ENCODE measurements around the gene TTLL10. TPM values are rescaled to one million over a fixed set of nuclear protein-coding genes. Genes with fewer than 3 reads are reported as not detected.

Gene TTLL10
- total and polyA plus RNA-seq, 2 of the 4 experiments (the other 2 are of a cell fraction) = not detected

DNA sequence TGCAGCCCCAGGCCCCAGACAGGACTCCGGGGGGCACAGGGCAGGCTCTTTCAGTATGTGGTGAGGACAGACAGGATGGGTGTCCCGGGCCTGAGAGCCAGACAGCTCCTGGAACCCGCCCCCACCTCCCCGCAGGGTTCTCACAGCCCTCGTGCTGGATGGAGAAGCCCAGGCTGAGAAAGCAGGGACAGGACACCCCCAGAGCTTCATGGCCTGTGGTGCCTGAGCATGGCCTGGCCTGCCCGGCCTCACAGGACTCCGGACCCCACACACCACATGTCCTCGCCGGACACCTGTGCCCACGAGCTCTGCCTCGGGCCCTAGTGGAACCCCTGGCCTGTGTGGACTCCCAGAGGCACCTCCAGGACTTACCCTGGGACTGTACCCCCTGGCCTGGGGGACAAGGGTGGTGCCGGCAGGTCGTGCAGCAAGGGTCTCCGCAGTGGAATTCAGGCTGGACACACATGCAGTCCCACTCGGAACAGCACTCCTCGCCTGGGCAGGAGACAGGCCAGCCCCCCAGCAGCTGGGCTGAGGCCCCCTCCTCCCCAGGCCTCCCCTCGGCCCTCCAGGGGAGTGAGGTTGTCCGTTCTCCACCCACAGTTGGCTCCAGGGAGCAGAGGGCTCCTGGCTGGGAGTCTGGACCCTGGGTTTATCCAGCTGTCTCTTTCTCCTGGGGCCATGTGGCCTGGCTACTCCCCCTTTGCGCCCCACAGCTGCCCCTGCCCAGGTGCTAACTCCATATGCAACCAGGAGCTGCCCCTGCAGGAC lies 31.5 kb downstream of the TTLL10 start:
- no peak overlapping the region for H3K4me3 ChIP-seq (ENCODE audit: insufficient read depth, low read depth, low read length)
- no peak overlapping the region for H4K8ac ChIP-seq (ENCODE audit: low read depth in 2 of 2, low read length in 2 of 2)
- intact Hi-C loops (cut with micrococcal nuclease) = no loop called here
- H2AFZ ChIP-seq (replicated peaks; ENCODE audit: low read length, poor library complexity) = no peak overlapping the region
- CTCF ChIA-PET = no interaction called here
- H3K23ac ChIP-seq (ENCODE audit: low read depth, low read length) = no peak overlapping the region
- H2AK9ac ChIP-seq (replicated peaks; ENCODE audit: low read depth, low read length, poor library complexity) = no peak overlapping the region
- H3K9me1 ChIP-seq (ENCODE audit: insufficient read depth, low read length) = no peaks in the 10 kb centered on the region
- H3K4me2 ChIP-seq (ENCODE audit: low read depth, low read length) = no peak overlapping the region
- H3K27ac ChIP-seq (ENCODE audit: insufficient read depth, low read length) = no peak overlapping the region
- dilution Hi-C loops (cut with HindIII; ENCODE audit: low sequenced_read_pairs, unreplicated experiment) = no loop called here
- no peak overlapping the region for H3K9ac ChIP-seq (ENCODE audit: low read depth, low read length)
- H4K5ac ChIP-seq (ENCODE audit: low read depth, low read length) = no peak overlapping the region
- POLR2A ChIA-PET (ENCODE audit: unreplicated experiment) = no interaction called here
- BruUV-seq (replicated peaks) = no TSS peak
- peaks cover 12% of the 10 kb centered on the region for H3K4me1 ChIP-seq (ENCODE audit: control insufficient read depth, insufficient read depth, low read length)
- H2BK15ac ChIP-seq (ENCODE audit: low read depth, low read length) = no peak overlapping the region
- H2BK5ac ChIP-seq (ENCODE audit: low read depth, low read length, poor library complexity, severe bottlenecking) = no peak overlapping the region
- H3K18ac ChIP-seq (ENCODE audit: low read depth, low read length) = no peak overlapping the region
- DNase-seq (no peak), ATAC-seq (ENCODE audit: low read depth) (no peak)
- H3K79me1 ChIP-seq (ENCODE audit: low read depth in 1 of 2, low read length in 2 of 2) = no peaks in the 10 kb centered on the region
- H3K56ac ChIP-seq (ENCODE audit: extremely low read depth, insufficient read depth, low read length) = no peak overlapping the region
- no peaks in the 10 kb centered on the region for H3K9me3 ChIP-seq (ENCODE audit: control insufficient read depth, insufficient read depth, low read length)
- H4K91ac ChIP-seq (ENCODE audit: insufficient read depth, low read depth, low read length) = no peak overlapping the region
- H4K20me1 ChIP-seq (ENCODE audit: insufficient read depth, low read length) = no peaks in the 10 kb centered on the region
- TF ChIP-seq CHD1 (IDR thresholded peaks at IDR 0.05; ENCODE audit: low read depth, low read length) = no peak
- TF ChIP-seq, protein P1, sequence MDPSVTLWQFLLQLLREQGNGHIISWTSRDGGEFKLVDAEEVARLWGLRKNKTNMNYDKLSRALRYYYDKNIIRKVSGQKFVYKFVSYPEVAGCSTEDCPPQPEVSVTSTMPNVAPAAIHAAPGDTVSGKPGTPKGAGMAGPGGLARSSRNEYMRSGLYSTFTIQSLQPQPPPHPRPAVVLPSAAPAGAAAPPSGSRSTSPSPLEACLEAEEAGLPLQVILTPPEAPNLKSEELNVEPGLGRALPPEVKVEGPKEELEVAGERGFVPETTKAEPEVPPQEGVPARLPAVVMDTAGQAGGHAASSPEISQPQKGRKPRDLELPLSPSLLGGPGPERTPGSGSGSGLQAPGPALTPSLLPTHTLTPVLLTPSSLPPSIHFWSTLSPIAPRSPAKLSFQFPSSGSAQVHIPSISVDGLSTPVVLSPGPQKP (IDR thresholded peaks at IDR 0.05; ENCODE audit: borderline replicate concordance, low read depth, low read length) = no peak
- H3K4ac ChIP-seq (ENCODE audit: low read depth, low read length) = no peak overlapping the region
- H3K36me3 ChIP-seq (ENCODE audit: control insufficient read depth, insufficient read depth, low read length) = no peaks in the 10 kb centered on the region
- in situ Hi-C loops (cut with MboI; ENCODE audit: low sequenced_read_pairs) = no loop called here
- H3K27me3 ChIP-seq (ENCODE audit: control insufficient read depth, insufficient read depth, low read length) = no peaks in the 10 kb centered on the region; the same call in 1 of the 2 replicates
- no peak overlapping the region for H2BK120ac ChIP-seq (ENCODE audit: low read depth, low read length)
- H2BK20ac ChIP-seq (ENCODE audit: low read depth, low read length) = no peak overlapping the region
- 94% methylated on average over 3 of the region's 19 CpGs; no CpG with 5 or more reads in 1 of the 2 experiments for WGBS, 2 experiments (ENCODE audit: extremely low coverage in 2 of 2, insufficient read length in 1 of 2)
- no peak overlapping the region for H2AK5ac ChIP-seq (ENCODE audit: low read depth, low read length)
- H3K14ac ChIP-seq (replicated peaks; ENCODE audit: low read depth, low read length) = no peak overlapping the region
